IPS-NIHi11 (cell line): Measurements from ENCODE around the gene FAM209A.
"Not testable (repeated sequence)": the region's sequence is repeated elsewhere in the genome, so short reads cannot be mapped to it uniquely, and the experiment has no call there.

Source experiments
- DNase-seq: peaks from one replicate; pipeline ENCODE4 v3.0.0; 2012; ENCODE audit warnings: mixed read lengths, low spot score

Gene FAM209A

GRCh38 chr20:56524444-56524843 lies at the start of gene FAM209A:
FAM209A (plus strand) TSS chr20:56524744; CDS start chr20:56524809, 65 bp downstream.
- not testable (repeated sequence) for DNase-seq

- DNase-seq = no peak
Observed at GRCh38 chr20:56483970-56484369, 40.6 kb upstream of the FAM209A start.

GRCh38 chr20:56487216-56487615 lies 37.3 kb upstream of the FAM209A start:
- DNase-seq = no peak

GRCh38 chr20:56488566-56488965 lies 36.0 kb upstream of the FAM209A start:
- no peak for DNase-seq

GRCh38 chr20:56501116-56501515 lies 23.4 kb upstream of the FAM209A start:
- DNase-seq = no peak

- no peak for DNase-seq
Observed at GRCh38 chr20:56503916-56504315, 20.6 kb upstream of the FAM209A start.

- DNase-seq = peak; percentile 65
Observed at GRCh38 chr20:56504373-56505005, 20.1 kb upstream of the FAM209A start.

GRCh38 chr20:56506103-56506502 lies 18.4 kb upstream of the FAM209A start:
- no peak for DNase-seq

GRCh38 chr20:56511926-56512325 lies 12.6 kb upstream of the FAM209A start:
- no peak for DNase-seq

GRCh38 chr20:56513161-56514150 lies 11.1 kb upstream of the FAM209A start:
- no peak for DNase-seq

- no peak for DNase-seq
Observed at GRCh38 chr20:56516631-56517030, 7.9 kb upstream of the FAM209A start.

GRCh38 chr20:56517211-56517610 lies 7.3 kb upstream of the FAM209A start:
- no peak for DNase-seq

GRCh38 chr20:56517641-56518040 lies 6.9 kb upstream of the FAM209A start:
- DNase-seq = no peak

- DNase-seq = no peak
Observed at GRCh38 chr20:56518126-56518525, 6.4 kb upstream of the FAM209A start.

GRCh38 chr20:56518721-56519398 lies 5.7 kb upstream of the FAM209A start:
- DNase-seq = no peak

GRCh38 chr20:56519551-56519950 lies 5.0 kb upstream of the FAM209A start:
- no peak for DNase-seq

- no peak for DNase-seq
Observed at GRCh38 chr20:56520180-56520579, 4.4 kb upstream of the FAM209A start.

- not testable (repeated sequence) for DNase-seq
Observed at GRCh38 chr20:56520746-56521354, 3.7 kb upstream of the FAM209A start.

- no peak for DNase-seq
Observed at GRCh38 chr20:56522311-56522710, 2.2 kb upstream of the FAM209A start.

- no peak for DNase-seq
Observed at GRCh38 chr20:56527521-56527920, 3.0 kb downstream of the FAM209A start.

- not testable (repeated sequence) for DNase-seq
Observed at GRCh38 chr20:56532946-56533345, 8.4 kb downstream of the FAM209A start, which contains the start of gene FAM209B. FAM209B (plus strand) TSS chr20:56533246; CDS start chr20:56533342, 96 bp downstream.

- DNase-seq = no peak
Observed at GRCh38 chr20:56537997-56538396, 13.5 kb downstream of the FAM209A start.
